Epidermal melanocyte (primary cell): ENCODE measurements around the gene CDHR1.
"Not testable (repeated sequence)": the region's sequence is repeated elsewhere in the genome, so short reads cannot be mapped to it uniquely, and the experiment has no call there.

Experiments used
- DNase-seq: peaks from one replicate; pipeline ENCODE4 v3.0.0; 2011; ENCODE audit warnings: low spot score; ENCODE audit not compliant: insufficient read length

The CDHR1 gene

GRCh38 chr10:84194424-84195043 is at the start of gene CDHR1:
Gene CDHR1, plus strand, starts transcription at chr10:84194537. Its CDS starts 224 bp downstream, at chr10:84194761.
- no peak for DNase-seq

DNA sequence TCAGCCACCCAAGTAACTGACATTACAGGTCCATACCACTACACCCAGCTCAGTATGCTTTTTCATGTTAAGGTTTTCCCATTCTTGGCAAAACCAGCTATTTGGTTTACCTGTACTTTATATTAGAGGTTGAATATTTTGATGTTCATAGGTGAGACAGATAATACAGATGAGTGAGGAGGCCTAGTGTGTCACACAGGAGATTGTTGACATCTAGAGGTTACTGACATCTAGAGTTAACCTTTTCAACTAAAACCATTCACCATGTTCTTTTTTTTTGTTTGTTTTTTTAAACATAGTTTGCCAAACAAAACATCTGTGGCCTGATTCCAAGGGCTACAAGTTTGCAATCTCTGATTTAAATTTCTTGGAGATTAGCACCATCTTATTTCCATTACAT is 47.0 kb upstream of the CDHR1 start:
- no peak for DNase-seq

DNA sequence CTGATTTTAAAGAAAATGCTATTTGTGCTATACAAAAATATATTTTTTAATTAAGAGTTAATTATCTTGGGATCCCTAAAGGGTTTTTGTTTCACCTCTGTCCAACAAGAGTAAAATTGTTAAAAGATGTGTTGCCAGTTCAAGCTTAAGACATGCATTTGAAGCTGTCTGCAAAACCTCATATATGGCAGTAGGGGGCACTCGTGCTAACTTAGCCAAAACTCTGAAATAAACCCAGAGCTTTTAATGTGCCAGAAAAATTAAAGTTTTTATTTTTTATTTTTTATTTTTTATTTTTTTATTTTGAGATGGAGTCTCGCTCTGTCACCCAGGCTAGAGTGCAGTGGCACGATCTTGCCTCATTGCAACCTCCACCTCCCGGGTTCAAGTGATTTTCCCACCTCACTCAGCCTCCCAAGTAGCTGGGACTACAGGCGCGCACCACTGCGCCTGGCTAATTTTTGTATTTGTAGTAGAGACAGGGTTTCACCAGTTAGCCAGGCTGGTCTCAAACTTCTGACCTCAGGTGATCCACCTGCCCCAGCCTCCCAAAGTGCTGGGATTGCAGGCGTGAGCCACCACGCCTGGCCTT is 46.2 kb upstream of the CDHR1 start:
- not testable (repeated sequence) for DNase-seq

- no peak for DNase-seq
Measured at GRCh38 chr10:84149854-84150253, 44.5 kb upstream of the CDHR1 start.

- no peak for DNase-seq
Measured at GRCh38 chr10:84152769-84153168, 41.6 kb upstream of the CDHR1 start.

DNA sequence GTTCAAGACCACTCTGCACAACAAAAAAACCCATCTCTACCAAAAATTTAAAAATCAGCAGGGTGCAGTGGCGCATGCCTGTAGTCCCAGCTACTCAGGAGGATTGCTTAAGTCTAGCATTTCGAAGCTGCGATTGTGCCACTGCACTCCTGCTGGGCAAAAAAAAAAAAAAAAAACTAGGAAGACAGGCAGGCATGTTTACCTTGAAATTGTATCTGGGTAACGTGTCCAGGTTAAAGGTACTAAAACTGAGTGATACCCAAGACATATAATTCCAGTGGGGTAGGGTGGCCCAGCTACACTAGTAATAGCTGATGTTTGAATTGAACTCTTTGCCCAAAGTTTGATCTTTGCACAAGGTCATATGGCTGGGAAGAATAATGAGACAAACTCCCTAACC is 38.8 kb upstream of the CDHR1 start:
- no peak for DNase-seq

GRCh38 chr10:84156009-84156408 is 38.3 kb upstream of the CDHR1 start:
- no peak for DNase-seq

DNA sequence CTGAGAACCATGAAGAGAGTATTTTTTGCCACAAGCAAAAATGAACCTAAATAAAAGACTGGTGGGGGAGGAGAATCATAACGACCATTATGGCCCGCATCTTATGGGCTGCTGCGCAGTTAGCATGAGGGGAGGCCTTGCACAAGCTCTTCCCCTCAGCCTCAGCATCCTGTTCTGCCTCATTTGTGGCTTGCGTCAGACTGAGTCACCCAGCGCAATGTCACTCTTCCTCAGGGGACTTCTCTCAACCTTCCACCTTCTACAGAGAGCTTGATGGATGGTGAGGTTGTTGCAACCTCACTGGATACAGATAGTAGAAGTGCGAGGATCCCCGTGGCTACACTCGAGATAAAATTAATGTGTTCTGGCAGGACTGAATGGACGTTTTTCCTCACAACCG is 37.6 kb upstream of the CDHR1 start:
- no peak for DNase-seq

GRCh38 chr10:84158061-84158460 is 36.3 kb upstream of the CDHR1 start:
- no peak for DNase-seq

DNA sequence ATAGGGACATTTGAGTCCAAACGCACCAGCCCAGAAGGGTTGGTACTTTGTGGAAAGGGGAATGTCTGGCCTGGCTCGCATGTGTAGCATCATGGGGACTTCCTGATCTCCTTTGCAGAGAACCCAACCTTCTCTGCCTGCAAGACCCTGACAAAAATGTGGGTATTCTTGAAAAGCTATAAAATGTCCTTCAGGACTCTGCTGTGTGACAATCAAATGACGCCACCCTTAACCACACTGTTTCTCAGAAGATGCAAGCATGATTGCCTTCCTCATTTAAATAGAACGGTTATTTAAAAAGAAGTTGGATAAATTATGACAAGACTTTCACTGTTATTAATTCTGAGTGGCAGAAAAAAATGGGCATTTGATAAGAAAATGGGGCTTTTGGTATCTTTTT is 35.8 kb upstream of the CDHR1 start:
- no peak for DNase-seq

DNA sequence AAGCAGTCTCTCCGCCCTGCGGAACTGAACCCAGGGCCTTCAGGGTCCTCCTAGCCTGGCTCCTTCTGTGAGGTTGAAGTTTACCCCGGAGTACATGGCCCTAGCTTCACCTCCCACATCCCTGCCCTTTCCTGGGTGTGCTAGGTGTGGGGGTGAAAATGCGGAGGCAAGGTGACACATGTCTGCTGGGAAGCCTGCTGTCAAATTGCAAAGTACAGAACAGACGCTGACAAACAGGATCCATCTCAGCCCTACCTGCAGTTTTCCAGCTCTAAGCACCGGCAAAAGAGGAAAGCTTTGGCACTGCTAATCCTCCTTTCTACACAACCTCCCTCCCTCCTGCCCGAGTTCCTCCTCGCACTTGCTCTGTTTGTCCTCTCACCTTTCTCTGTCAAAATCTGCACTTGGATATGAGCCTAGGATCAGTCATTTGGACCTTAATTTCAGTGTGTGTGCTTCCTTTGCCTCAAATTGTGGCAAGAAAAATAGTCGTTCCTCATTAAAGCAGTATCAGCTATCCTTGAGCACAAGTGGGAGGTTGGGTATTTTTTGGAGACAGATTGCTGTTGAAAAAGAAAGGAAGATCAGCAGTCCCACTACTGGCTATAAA is 35.2 kb upstream of the CDHR1 start:
- no peak for DNase-seq

DNA sequence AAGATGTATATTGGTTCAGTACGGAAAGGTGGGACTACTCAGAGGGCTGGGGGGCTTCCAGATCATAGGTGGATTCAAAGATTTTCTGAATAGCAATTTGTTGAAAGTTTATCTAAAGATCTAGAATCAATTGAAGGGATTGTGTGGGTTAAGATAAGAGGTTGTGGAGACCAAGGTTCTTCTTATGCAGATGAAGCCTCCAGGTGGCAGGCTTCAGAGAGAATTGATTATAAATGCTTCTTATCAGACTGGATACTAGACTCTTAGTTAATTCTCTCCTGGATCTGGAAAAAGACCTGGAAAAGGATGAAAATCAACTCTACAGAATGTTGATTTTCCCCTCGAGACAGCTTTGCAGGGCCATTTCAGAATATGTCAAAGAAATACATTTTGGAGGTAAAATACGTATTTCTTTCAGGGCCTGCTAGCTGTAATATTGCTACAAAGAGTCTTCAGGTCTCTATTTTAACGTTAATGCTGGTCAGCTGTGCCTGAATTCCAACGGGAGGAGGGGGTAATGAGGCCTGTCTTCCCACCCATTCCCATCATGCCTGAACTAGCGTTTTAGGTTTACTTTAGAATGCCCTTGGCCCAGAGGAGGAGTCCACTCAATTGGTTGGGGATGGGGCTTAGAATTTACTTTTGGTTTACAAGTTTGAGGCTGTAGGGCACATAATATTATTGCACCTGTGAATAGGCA is 33.5 kb upstream of the CDHR1 start:
- no peak for DNase-seq

- no peak for DNase-seq
Measured at GRCh38 chr10:84163996-84164395, 30.3 kb upstream of the CDHR1 start.

GRCh38 chr10:84164442-84164841 is 29.9 kb upstream of the CDHR1 start:
- no peak for DNase-seq

- no peak for DNase-seq
Measured at GRCh38 chr10:84166620-84167288, 27.6 kb upstream of the CDHR1 start.

DNA sequence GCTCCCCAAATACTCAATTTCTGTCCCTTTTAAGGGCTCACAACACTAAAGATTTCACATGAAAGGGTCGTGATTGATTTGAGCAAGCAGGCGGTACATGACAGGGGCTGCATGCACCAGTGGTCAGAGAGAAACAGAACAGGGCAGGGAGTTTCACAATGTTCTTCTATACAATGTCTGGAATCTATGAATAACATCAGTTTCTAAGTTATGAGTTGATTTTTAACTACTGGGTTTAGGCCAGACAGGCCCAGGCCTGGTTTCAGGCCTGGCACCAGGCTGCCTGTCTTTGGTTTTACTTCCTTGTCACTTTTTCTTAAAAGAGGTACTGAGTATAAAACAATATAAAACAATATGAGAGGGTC is 27.1 kb upstream of the CDHR1 start:
- DNase-seq, result not testable (repeated sequence)

DNA sequence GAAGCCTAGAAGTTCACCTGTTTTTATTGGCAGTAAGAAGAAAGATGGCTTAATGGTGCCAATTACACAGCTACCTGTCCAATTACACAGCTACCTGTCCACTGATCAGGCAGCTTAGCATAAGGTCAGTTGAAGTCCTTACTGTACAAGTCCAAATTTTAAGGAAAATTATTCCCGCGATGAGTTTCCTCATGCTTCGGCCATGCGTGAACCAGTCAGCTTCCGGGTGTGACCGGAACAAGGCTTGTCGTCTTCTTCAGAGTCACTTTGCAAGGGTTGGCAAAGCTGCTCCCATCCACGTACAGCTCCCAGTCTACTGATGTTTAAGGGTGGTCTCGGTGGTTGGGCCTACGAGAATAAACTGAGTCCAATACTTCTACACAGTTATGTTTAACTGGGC is 26.0 kb upstream of the CDHR1 start:
- DNase-seq, result not testable (repeated sequence)

- not testable (repeated sequence) for DNase-seq
Measured at GRCh38 chr10:84171237-84171636, 23.1 kb upstream of the CDHR1 start.

- not testable (repeated sequence) for DNase-seq
Measured at GRCh38 chr10:84171700-84172466, 22.5 kb upstream of the CDHR1 start.

- DNase-seq, result no peak
Measured at GRCh38 chr10:84172467-84173356, 21.6 kb upstream of the CDHR1 start.
